ENCODE data around the gene MAPK11. TPM values are rescaled to one million over a fixed set of nuclear protein-coding genes. Genes with fewer than 3 reads are reported as not detected.

The MAPK11 gene
- total and polyA plus RNA-seq, 9 donors, result 0.92 to 31.6 (median 12.0) TPM

DNA sequence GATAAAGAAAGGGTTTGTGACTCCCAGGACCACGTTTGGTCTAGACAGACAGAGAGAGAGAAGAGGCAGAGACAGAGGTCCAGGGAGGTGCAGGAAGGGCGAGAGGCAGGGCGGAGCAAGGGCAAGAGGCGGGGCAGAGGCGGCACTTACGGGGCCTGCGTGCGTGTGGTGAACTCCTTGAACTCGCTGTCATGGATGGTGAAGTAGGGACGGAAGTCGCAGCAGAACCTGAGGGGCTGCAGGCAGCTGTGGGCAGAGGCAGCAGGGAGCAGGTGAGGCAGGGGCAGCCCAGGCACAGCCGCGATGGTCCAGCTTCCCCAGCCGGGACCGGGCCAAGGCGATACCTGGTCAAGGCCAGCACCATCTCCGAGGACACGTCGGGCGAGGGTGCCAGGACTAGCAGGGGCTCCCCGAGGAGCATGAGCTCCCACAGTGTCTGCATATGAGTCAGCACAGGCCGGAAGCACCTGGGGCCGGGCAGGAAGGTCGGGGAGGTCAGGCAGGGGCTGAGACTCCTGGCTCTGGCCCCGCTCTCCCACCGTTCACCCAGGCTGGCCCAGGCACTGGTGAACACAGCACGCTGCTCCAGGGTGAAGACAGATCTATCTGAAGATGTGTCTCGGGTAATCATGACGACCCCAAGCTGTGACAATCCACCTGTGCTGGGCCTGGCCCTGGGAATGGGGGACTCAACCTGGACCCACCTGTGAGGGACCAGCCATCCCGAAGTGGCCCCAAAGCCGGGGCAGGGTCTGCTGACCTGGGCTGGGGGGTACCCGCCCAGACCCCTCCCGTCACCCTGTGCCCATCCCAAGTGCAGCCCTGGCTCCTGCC lies 44.5 kb upstream of the MAPK11 start:
- no peak overlapping the region for H3K27ac ChIP-seq
- intact Hi-C loops (cut with DNase I), result no loop called here

DNA sequence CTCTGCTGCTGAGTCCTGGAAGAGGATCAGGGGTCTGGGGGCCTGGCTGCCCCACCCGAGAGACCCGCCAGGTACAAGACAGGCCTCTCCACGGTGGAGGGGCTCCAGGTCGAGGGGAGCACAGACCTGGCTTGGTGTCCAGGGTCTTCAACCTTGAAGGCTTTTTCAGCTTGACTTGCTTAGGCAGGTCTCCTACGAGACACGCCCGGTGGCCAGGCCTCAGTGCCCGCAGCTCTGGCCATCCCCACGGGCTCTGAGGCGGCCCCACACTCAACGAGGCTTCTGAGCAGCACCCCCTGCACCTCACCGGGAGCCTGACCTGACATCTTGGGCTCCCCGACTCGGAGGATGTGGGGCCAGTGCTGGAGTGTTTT lies 43.9 kb upstream of the MAPK11 start:
- no peak overlapping the region for H3K27ac ChIP-seq
- H3K4me1 ChIP-seq (ENCODE audit: insufficient read depth), result peaks cover 3% of the 10 kb centered on the region
- H3K4me3 ChIP-seq, result no peak overlapping the region
- H3K36me3 ChIP-seq, result no peaks in the 10 kb centered on the region
- TF ChIP-seq CTCF (IDR thresholded peaks at IDR 0.05), result no peak
- TF ChIP-seq POLR2A (IDR thresholded peaks at IDR 0.05), result no peak
- TF ChIP-seq EP300 (IDR thresholded peaks at IDR 0.05), result no peak
- H3K27me3 ChIP-seq, result no peaks in the 10 kb centered on the region
- 68 to 76% (median 69%) methylated on average over 9 to 14 of the region's 14 CpGs for WGBS, 3 donors
- intact Hi-C loops (cut with DNase I), result no loop called here
- DNase-seq, result no peak
- H3K9me3 ChIP-seq, result no peaks in the 10 kb centered on the region

More for the DNA sequence above, 44.5 kb upstream of the MAPK11 start:
- TF ChIP-seq CTCF (IDR thresholded peaks at IDR 0.05) (no peak), EP300 (IDR thresholded peaks at IDR 0.05) (no peak), POLR2A (IDR thresholded peaks at IDR 0.05) (no peak)
- no peak overlapping the region for H3K4me3 ChIP-seq
- no peaks in the 10 kb centered on the region for H3K4me1 ChIP-seq (ENCODE audit: insufficient read depth)
- H3K9me3 ChIP-seq, result no peaks in the 10 kb centered on the region
- H3K36me3 ChIP-seq, result no peaks in the 10 kb centered on the region
- no peak for DNase-seq
- no peaks in the 10 kb centered on the region for H3K27me3 ChIP-seq
- 75 to 79% (median 75%) methylated on average over 33 of the region's 33 CpGs for WGBS, 3 donors

DNA sequence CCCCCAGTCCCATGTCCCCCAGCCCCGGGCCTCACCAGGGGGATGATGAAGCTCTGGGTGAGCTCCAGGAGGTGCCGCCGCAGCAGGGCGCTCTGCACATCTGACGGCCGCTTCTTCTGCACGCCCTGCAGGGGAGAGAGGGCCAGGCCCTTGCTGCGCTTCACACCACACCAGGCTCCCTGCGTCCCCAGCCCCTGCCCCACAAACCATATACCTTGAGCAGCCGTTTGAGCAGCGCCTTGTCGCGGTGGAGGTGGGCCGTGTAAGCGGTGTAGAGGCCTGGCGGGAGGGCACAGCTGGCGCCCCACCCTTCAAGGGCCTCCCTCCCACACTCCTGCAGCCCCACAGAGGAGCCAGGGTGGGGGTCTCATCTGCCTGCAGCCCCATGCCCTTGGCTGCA lies 43.4 kb upstream of the MAPK11 start:
- WGBS, 3 donors, result 82 to 91% (median 84%) methylated on average over 14 to 17 of the region's 17 CpGs
- H3K36me3 ChIP-seq, result no peaks in the 10 kb centered on the region

DNA sequence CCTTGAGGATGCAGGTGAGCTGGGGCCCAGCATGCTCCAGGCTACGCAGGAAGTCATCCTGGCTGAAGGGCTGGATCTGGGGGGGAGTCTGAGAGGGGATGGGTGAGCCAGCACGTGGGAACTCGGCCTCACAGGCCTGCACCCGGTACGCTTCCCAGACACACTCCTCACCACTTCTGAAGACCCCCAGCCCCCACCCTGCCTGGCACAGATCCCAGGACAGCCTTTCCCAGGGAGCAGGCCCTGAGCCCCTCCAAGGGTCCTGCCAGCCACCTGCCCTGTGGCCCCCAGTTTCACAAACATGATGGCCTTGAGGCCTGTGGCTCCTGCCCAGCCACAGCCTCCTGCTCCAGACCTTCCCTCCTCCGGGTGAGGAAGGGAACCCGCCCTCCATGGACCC lies 42.8 kb upstream of the MAPK11 start:
- Histone ChIP-seq H3K27ac (no peak overlapping the region), H3K9me3 (no peaks in the 10 kb centered on the region), H3K27me3 (no peaks in the 10 kb centered on the region), H3K36me3 (no peaks in the 10 kb centered on the region), H3K4me3 (no peak overlapping the region), H3K4me1 (ENCODE audit: insufficient read depth) (peaks cover 6% of the 10 kb centered on the region)
- 64 to 83% (median 76%) methylated on average over 7 of the region's 7 CpGs for WGBS, 3 donors
- intact Hi-C loops (cut with DNase I), result no loop called here
- DNase-seq, result peak in 3 of 5 donors; percentile 23 to 41 (median 35)
- no peak for TF ChIP-seq CTCF (IDR thresholded peaks at IDR 0.05)
- TF ChIP-seq POLR2A (IDR thresholded peaks at IDR 0.05), result no peak
- no peak for TF ChIP-seq EP300 (IDR thresholded peaks at IDR 0.05)

More for the DNA sequence above, 43.4 kb upstream of the MAPK11 start:
- Histone ChIP-seq H3K4me3 (no peak overlapping the region), H3K4me1 (ENCODE audit: insufficient read depth) (peaks cover 4% of the 10 kb centered on the region), H3K9me3 (no peaks in the 10 kb centered on the region), H3K27ac (no peak overlapping the region), H3K27me3 (no peaks in the 10 kb centered on the region)
- intact Hi-C loops (cut with DNase I), result no loop called here
- DNase-seq, result no peak
- TF ChIP-seq CTCF (IDR thresholded peaks at IDR 0.05), result no peak
- TF ChIP-seq EP300 (IDR thresholded peaks at IDR 0.05), result no peak
- TF ChIP-seq POLR2A (IDR thresholded peaks at IDR 0.05), result no peak

Data from ovary (tissue), 9 donors.